NCI-H345 (cell line): Measurements from ENCODE around the gene PCK1.

Source experiments
- DNase-seq: peaks from one replicate; lab custom pipeline; 2025; lab: John Stamatoyannopoulos, UW

PCK1 gene

GRCh38 chr20:57536771-57537724, 23.9 kb upstream of the PCK1 start:
- no peak for DNase-seq

GRCh38 chr20:57537822-57538221, 23.1 kb upstream of the PCK1 start:
- no peak for DNase-seq

GRCh38 chr20:57539889-57540288, 21.0 kb upstream of the PCK1 start:
- DNase-seq = no peak

DNA sequence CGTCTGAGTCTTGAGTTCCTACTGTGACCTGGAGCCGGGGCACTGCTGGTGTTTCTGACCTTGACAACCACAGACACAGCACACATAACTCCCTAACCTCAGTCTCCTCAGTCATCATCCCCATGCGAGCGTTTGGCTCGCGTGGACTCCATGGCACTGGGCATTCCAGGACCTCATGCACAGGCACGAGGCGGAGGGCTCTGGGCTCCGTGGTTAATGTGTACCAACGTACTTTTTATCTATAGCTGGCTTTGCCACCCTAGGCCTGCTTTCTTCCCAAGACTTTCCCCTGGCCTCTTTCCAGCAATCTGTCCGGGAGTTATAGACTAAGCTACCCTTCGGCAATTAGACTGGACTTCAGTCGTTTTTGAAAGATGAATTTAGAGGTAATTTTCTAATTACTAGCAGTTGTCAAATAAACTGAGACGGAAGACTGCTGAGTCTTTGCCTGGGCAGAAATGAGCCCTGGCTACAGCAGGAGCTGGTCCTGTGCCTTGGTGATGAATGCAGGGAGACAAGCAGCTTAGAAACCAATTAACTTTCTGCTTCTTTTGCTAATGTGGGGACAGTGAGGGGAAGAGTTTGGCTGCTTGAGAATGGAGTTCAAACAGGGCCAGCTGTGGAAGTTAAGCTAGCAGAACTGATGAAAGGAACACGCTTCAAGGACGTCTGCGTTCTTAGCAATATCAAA, 19.9 kb upstream of the PCK1 start:
- no peak for DNase-seq

- DNase-seq = no peak
Observed at GRCh38 chr20:57543754-57544153, 17.2 kb upstream of the PCK1 start.

- no peak for DNase-seq
Observed at GRCh38 chr20:57544838-57545564, 15.9 kb upstream of the PCK1 start.

- no peak for DNase-seq
Observed at GRCh38 chr20:57545927-57546662, 14.8 kb upstream of the PCK1 start.

GRCh38 chr20:57546956-57547649, 13.8 kb upstream of the PCK1 start:
- no peak for DNase-seq

DNA sequence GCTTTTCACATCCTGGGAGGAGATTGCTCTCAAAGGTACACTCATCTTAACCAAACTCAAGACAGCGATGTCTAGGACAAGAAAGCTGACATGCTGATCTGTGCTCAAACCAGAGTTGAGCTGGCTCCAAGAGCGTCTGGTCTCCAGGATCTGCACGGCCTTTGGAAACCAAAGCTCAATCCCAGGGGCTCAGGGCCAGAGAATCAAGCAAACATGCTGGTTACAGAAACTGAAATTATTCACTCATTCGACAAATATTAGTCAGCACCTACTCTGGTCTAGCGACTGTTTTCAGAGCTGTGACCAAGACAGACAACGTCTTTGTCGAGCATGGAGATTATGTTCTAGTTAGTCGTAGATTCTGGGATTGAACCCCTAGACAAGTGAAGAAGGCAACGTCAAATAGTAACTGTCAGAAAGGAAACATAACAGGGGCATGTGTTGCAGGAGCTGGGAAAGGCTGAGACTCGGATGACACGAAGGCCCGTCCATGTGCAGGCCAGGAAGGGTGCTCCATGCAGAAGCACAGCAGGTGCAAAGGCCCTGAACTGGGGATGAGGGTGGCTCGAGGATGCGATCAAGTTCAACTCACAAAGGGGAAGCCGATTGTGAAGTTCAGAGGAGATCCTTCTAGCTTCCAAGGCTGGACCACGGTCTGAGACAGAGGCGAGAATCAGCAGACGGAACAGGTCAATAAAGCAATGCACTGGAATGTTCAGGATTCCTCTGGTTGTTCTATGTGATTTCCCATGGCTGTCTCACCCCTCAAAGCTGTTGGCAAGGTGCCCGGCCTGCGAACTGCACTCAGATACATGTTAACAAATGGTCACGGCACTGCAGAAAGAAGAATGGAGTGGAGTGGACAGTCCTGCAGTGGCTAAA, 12.5 kb upstream of the PCK1 start:
- DNase-seq = no peak

- DNase-seq = no peak
Observed at GRCh38 chr20:57552471-57552870, 8.4 kb upstream of the PCK1 start.

GRCh38 chr20:57553376-57554018, 7.4 kb upstream of the PCK1 start:
- DNase-seq = no peak

DNA sequence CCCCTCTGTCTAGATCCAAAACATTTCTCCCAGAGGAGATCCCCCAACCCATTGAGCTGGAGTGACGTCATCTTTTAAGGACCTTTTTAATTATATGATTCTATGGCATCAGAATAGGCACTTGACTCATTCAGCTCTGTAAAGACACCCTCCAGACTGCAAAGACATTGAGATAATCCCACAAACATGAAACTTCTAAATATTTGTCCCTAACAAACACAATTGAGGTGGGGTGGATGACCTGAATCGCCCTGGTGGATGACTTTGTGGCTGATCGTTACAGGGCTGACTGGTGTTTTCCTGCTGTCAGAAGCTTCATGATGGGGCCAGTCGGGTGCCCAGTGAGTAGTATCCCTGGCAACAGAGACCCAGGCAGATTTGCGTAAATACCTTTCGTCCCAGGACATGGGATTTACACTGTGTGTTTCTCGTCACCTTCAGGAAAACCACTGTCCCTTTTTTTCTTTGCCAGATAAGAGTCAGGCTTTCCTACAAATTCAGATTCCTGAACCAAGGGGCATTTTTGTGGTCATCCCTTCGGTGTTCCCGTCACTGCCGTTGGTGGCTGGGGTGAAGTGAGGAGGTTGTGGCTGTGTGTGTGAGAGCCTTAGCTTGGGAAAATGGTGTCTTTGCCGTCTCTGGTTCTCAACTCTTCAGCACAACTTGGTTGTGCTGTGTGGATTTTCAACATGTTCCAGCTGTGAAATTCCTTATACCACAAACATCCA, 5.3 kb upstream of the PCK1 start:
- DNase-seq = no peak

- DNase-seq = no peak
Observed at GRCh38 chr20:57556980-57557274, 4.0 kb upstream of the PCK1 start.

DNA sequence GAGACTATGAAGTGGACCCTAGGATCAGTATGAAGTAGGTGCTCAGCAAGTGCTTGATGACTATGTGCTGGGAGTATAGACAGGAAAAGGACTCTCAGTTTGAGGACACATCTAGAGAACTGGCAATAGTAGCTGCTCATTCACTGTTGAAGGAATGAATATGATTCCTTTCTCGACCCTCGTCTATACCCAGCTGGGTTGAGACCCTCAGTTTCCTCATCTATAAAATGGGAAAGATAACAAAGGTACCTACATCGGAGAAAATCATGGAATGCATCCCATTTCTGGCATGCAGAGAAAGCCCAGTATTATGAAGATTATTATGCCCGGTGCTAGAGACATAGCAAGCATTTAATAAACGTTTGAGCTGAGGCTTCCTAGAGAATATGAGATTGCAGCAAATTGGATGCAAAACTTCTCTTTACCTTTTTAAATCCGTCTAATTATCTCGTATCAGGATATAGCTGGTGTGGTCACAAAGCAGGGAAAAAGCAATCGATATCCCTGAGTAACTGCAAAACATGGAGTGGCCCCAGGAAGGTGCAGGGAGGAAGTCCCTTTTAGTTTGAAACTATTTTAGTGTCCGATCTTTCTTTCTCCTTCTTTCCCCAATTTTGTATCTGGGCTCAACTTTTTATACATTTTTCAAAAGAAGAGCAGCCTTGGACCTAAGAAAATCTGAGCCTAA, 2.8 kb upstream of the PCK1 start:
- no peak for DNase-seq

- no peak for DNase-seq
Observed at GRCh38 chr20:57558614-57559288, 2.2 kb upstream of the PCK1 start.

GRCh38 chr20:57559289-57559634, 1.6 kb upstream of the PCK1 start:
- DNase-seq = no peak

GRCh38 chr20:57559658-57560553, 1.0 kb upstream of the PCK1 start:
- no peak for DNase-seq
